Activated CD8-positive, alpha-beta memory T cell treated with anti-CD3 and anti-CD28 coated beads for 36 hours (primary cell): ENCODE results near the gene WNT10A. TPM values are rescaled to one million over a fixed set of nuclear protein-coding genes. Genes with fewer than 3 reads are reported as not detected.

Experiments used
- total RNA-seq, 2 experiments: library from RNA; stranded (reverse); gene quantifications; one replicate each; pipeline ENCODE4 v1.2.3, GENCODE V29; 2021

The WNT10A gene
- total RNA-seq, 2 experiments from 2014 or later = 0.80 to 1.1 TPM

Other genes starting within 250 kb of the WNT10A start
- 10 to 100 TPM; 55.2 to 56.0 TPM for gene ZNF142, start 221.2 kb upstream of the WNT10A start, total RNA-seq
- gene BCS1L, start 221.2 kb upstream of the WNT10A start, total RNA-seq = 100 to 1,000 TPM in 1 of 2 experiments, 10 to 100 TPM in 1; 98.5 to 100 TPM
- gene RNF25, start 208.8 kb upstream of the WNT10A start, total RNA-seq = 10 to 100 TPM; 21.9 to 24.1 TPM
- gene STK36, start 208.8 kb upstream of the WNT10A start, total RNA-seq = 10 to 100 TPM; 20.3 to 20.7 TPM
- gene TTLL4, start 170.0 kb upstream of the WNT10A start, total RNA-seq = 10 to 100 TPM; 43.3 to 45.3 TPM
- not detected for gene CYP27A1, start 98.7 kb upstream of the WNT10A start, total RNA-seq
- gene PRKAG3, start 49.0 kb upstream of the WNT10A start, total RNA-seq = not detected
- under 1 TPM; 0.13 to 0.17 TPM for gene WNT6, start 21.0 kb upstream of the WNT10A start, total RNA-seq
- not detected for gene CDK5R2, start 78.8 kb downstream of the WNT10A start, total RNA-seq
- not detected for gene FEV, start 104.3 kb downstream of the WNT10A start, total RNA-seq
- gene CRYBA2, start 112.6 kb downstream of the WNT10A start, total RNA-seq = not detected
- not detected for gene CFAP65, start 160.7 kb downstream of the WNT10A start, total RNA-seq
- gene IHH, start 180.1 kb downstream of the WNT10A start, total RNA-seq = not detected